Activated T-cell treated with anti-CD3 and anti-CD28 coated beads for 1 hour (primary cell): ENCODE measurements around the gene MT1M.
"Not testable (repeated sequence)": the region's sequence is repeated elsewhere in the genome, so short reads cannot be mapped to it uniquely, and the experiment has no call there.

Experiments used
- DNase-seq: peaks from one replicate; pipeline ENCODE4 v3.0.0-alpha.2; 2020; ENCODE audit warnings: low read depth

Gene MT1M

GRCh38 chr16:56674570-56674969 is 42.1 kb downstream of the MT1M start:
- not testable (repeated sequence) for DNase-seq

- DNase-seq, result peak; percentile 27
Measured at GRCh38 chr16:56675685-56676210, 43.3 kb downstream of the MT1M start.

GRCh38 chr16:56677474-56677873 is 45.0 kb downstream of the MT1M start:
- DNase-seq, result no peak

- DNase-seq, result no peak
Measured at GRCh38 chr16:56679078-56679730, 46.7 kb downstream of the MT1M start.

- no peak for DNase-seq
Measured at GRCh38 chr16:56679818-56680217, 47.4 kb downstream of the MT1M start.

GRCh38 chr16:56681939-56682702 is 49.7 kb downstream of the MT1M start, which contains the start of gene MT1X:
Gene MT1X, plus strand, starts transcription at chr16:56682470. Its CDS starts 71 bp downstream, at chr16:56682541.
- DNase-seq, result peak; percentile 82

- DNase-seq, result no peak
Measured at GRCh38 chr16:56682703-56683397, 50.4 kb downstream of the MT1M start.
